BJ (cell line): ENCODE data around the gene TLCD4. TPM values are rescaled to one million over a fixed set of nuclear protein-coding genes. Genes with fewer than 3 reads are reported as not detected.
"Not testable (repeated sequence)": the region's sequence is repeated elsewhere in the genome, so short reads cannot be mapped to it uniquely, and the experiment has no call there.

Experiments
- CTCF ChIA-PET: fragments of 350-600 bp; formaldehyde crosslinking; extraction: SDS; loops from one replicate; lab custom pipeline; 2021; ENCODE audit warnings: antibody characterized with exemption, inconsistent platforms; lab: Yijun Ruan, JAX
- POLR2A ChIA-PET: fragments of 300-600 bp; sonication (Branson Sonifier 250); formaldehyde crosslinking; extraction: SDS; loops from one replicate; lab custom pipeline; 2021; ENCODE audit warnings: antibody characterized with exemption; lab: Charles Lee
- DNase-seq: peaks from one replicate; pipeline ENCODE4 v3.0.0-alpha.2; 2011; ENCODE audit warnings: low read depth
- H3K27me3 ChIP-seq: 2 replicates; pipeline ENCODE4 v1.6.0; 2011; ENCODE audit warnings: low read length; ENCODE audit not compliant: control insufficient read depth, insufficient read depth
- H3K36me3 ChIP-seq: 2 replicates; pipeline ENCODE4 v1.5.1; 2011; ENCODE audit warnings: low read length; ENCODE audit not compliant: control insufficient read depth, insufficient read depth
- H3K4me3 ChIP-seq: 2 replicates; pipeline ENCODE4 v1.5.1; 2011; ENCODE audit warnings: low read depth, mild to moderate bottlenecking, control low read depth, low read length
- CTCF ChIP-seq: IDR thresholded peaks from 2 replicates; pipeline ENCODE4 v1.5.1; 2011; ENCODE audit warnings: low read depth, mild to moderate bottlenecking, control low read depth, inconsistent platforms, low read length, moderate library complexity; ENCODE audit not compliant: insufficient read depth
- polyA plus RNA-seq: library from polyadenylated mRNA; depleted of rRNA; stranded (reverse); fragments of >200 nt; gene quantifications from 2 replicates; pipeline ENCODE4 v1.2.3, GENCODE V29; 2011; rRNA removed
- small RNA-seq: library from RNA; depleted of rRNA; stranded (forward); fragments of <200 nt; gene quantifications from one replicate; pipeline ENCODE3, GENCODE V24; 2012; ENCODE audit warnings: low replicate concordance, low read depth; ENCODE audit not compliant: insufficient read length

TLCD4 gene
- polyA plus RNA-seq, 1 experiment = 0.09 TPM

DNA sequence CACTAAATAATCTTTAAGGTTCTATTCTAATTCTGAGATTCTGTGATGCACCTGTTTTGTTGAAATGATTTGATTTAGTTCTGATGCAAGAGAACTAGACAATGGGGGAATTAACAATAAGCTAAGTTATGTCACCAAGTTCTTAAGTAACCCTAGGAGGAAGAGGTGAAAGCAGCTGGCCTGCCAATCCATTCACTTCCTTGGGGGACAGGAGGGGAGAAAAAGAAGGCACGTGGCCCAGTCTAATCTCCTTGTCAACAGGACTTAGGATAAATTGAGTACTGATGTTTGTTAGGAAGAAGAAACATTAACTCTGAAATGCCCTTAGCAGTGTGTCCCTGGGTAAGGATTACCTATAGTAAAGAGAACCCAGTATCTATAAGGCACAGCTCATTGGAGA lies 36.9 kb downstream of the TLCD4 start:
- H3K4me3 ChIP-seq = no peak overlapping the region
- no peaks in the 10 kb centered on the region for H3K27me3 ChIP-seq
- TF ChIP-seq CTCF = no peak
- no peaks in the 10 kb centered on the region for H3K36me3 ChIP-seq
- DNase-seq = no peak
- POLR2A ChIA-PET = no interaction called here
- CTCF ChIA-PET = no interaction called here

DNA sequence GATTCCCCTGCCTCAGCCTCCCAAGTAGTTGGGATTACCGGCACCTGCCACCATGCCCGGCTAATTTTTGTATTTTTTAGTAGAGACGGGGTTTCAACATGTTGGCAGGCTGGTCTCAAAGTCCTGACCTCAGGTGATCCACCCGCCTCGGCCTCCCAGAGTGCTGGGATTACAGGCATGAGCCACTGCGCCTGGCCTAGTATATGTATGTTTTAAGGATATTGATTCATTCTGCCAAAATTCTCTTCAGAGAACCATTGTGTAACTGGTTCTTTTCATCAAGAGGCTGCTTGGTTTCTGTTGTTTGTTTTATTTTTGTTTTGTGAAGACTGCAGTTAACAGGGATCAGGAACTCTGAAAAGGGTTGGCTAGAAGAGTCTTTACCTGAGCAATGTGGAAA lies 48.4 kb downstream of the TLCD4 start:
- H3K4me3 ChIP-seq, POLR2A ChIA-PET, CTCF ChIA-PET, H3K27me3 ChIP-seq, DNase-seq, H3K36me3 ChIP-seq: not testable (repeated sequence)

Small RNA genes within 50 kb of the gene (small RNA-seq; reads per million reads assigned to genes)
- not detected for gene RF00019

Other genes starting within 250 kb of the TLCD4 start
- 169 and 217 TPM in 2 replicates for gene CNN3, start 190.2 kb upstream of the TLCD4 start, polyA plus RNA-seq
- 2.3 and 4.4 TPM in 2 replicates for gene ALG14, start 44.4 kb upstream of the TLCD4 start, polyA plus RNA-seq
- gene RWDD3, start 116.9 kb downstream of the TLCD4 start, polyA plus RNA-seq = 11.1 and 15.6 TPM in 2 replicates